GM12891 (cell line): ENCODE measurements around the gene MFAP4.

Experiments used
- PAX5 ChIP-seq: IDR thresholded peaks from 2 replicates; pipeline ENCODE4 v1.6.1; 2011; ENCODE audit warnings: low read length, moderate library complexity, mild to moderate bottlenecking; ENCODE audit not compliant: insufficient read depth, severe bottlenecking
- POLR2A ChIP-seq: IDR thresholded peaks from 2 replicates; pipeline ENCODE4 v1.6.1; 2011; ENCODE audit warnings: low read depth, low read length, control low read depth
- POLR2AphosphoS5 ChIP-seq: IDR thresholded peaks from 2 replicates; pipeline ENCODE4 v1.6.1; 2011; ENCODE audit warnings: low read depth, low read length, control low read depth
- SPI1 ChIP-seq: IDR thresholded peaks from 2 replicates; pipeline ENCODE4 v1.6.1; 2011; ENCODE audit warnings: low read depth, low read length, control low read depth
- TAF1 ChIP-seq: IDR thresholded peaks from 2 replicates; pipeline ENCODE4 v1.6.1; 2011; ENCODE audit warnings: low read depth, low read length, control low read depth

DNA sequence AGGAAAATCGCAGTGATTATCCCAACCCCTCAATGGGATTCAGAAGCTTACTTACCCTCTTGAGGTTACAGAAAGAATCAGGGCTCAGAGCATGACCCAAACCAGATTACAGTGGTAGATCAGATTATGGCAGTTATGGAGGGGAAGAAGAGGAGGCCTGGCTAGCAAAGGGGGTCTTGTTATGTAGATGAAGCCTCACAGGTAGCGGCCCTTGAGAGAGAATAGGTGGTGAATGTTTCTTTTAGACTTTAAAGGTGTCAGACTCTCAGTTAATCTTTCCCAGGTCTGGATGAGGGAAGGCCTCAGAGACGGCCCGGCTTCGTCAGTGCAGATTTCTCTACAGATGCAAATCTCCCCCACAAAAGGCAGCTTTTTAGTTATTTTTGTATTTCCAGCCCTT lies 39.6 kb upstream of the MFAP4 start:
- no peak for TF ChIP-seq POLR2AphosphoS5
- no peak for TF ChIP-seq POLR2A
- TF ChIP-seq TAF1, result no peak
- no peak for TF ChIP-seq PAX5
- no peak for TF ChIP-seq SPI1
